HG03103 (cell line): ENCODE measurements around the gene BTRC.
A peak's percentile ranks its signal among the peaks of the same experiment; 100 is the strongest.
"Not testable (repeated sequence)": the region's sequence is repeated elsewhere in the genome, so short reads cannot be mapped to it uniquely, and the experiment has no call there.

Experiments
- ATAC-seq: cut with Tn5 transposase; IDR thresholded peaks from one replicate; pipeline ENCODE4 v1.9.1; 2021; ENCODE audit warnings: low read depth; ENCODE audit not compliant: unreplicated experiment

Gene BTRC

DNA sequence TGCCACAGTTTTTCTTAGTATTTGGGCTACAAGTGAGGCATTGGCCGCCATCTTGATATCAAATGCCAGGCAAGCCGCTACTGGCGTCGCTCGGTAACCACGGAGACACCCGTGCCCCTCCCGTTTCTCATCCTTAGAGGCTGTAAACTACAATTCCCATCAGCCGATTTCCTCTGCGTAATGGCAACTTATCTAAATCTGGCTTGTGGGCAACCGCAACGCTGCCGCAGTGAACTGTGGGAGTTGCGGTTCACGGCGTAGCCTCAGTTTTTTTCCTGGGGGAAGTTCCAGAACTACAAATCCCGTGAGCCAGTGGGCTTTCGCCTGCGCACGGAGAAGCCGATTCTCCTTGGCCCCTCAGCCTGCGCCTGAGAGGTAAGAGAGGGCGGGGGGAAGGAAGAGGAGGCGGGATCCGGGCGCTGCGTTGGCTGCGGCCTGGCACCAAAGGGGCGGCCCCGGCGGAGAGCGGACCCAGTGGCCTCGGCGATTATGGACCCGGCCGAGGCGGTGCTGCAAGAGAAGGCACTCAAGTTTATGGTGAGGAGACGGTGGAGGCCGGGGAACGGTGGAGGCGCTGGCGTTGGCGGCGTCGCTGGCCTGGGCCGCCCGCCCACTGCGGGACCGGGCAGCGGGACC is at the start of gene BTRC:
BTRC (plus strand) TSS at position 474 of the 636 bp plus-strand sequence; CDS start at position 490, 16 bp downstream.
- ATAC-seq = peak; percentile 89

DNA sequence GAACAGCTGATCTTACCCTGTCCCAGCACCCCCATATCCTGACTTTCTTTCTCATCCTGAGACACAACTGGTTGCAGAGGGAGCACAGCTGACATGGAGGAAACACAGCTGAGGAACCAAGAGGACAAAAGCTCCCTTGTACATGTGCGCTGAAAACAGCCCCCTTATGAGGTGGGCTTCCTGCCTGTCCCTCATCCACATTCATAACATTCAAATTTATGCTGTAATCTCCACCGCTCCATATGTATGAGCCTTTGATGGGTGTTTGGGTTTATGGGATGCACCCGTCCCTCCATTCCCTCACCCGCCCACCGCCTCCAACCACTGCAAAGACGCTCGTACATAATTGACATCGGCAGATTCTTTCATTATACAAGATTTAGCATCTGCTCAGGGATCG is 49.6 kb upstream of the BTRC start:
- no peak for ATAC-seq

DNA sequence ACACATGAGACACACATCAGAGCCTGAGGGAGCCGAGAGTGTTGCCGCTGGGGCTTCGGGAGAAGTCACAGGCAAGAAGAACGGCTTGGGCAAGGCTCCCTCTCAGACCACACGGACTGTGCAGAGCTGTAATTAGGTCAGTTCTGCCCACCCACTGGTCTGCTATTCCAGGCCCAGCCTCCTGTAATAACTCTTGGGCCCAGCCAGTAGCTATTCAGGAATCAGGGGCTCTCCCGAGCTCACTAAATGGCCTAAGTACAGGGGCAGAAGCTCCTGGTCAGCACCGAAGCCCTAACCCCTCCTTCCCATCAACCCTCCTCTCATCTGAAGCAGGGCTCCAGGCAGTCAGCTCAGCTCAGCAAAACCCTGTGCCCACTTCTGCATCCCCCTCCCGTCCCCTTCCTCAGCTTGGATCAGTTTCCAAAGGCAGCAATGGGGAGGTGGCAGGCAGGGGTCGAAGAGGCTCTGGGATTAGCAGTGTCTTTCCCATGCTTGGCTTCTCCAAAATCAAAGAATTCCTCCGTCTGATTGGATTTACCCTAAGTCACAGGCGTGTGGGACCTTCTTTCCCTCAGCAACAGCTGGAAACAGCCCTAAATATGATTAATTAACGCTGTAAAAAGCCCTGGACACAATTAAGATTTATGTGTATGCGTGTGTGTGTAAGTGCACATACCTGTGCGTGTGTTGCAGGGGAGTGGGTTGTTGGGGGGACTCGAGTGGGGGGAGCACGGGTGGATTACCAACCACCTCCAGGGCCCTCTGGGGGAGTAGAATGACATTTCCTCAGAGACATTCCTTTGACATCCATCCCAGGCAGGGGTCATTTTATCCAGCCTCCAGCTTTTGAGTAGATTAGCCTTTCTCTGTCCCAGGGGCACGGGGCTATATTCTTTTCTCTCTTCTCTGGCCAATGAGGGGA is 48.4 kb upstream of the BTRC start:
- no peak for ATAC-seq

DNA sequence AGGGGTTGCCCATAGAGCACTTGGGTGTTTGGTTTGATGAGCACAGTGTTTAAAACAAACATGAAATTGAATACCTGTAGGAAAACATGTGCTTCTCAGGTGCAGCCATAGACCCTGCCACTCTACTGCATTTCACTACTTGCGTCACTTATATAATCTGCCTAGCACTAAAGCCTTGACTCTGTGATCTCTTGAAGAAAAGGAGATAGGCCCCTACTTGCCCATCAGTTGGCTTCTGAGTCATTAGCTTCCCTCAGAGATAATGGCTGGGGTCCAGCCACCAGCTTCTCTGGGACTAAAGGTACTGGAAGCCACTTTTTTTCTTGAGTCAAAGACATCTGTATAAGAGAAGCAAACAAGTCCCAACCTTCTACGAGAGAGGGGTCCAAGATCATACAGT is 45.9 kb upstream of the BTRC start:
- no peak for ATAC-seq

DNA sequence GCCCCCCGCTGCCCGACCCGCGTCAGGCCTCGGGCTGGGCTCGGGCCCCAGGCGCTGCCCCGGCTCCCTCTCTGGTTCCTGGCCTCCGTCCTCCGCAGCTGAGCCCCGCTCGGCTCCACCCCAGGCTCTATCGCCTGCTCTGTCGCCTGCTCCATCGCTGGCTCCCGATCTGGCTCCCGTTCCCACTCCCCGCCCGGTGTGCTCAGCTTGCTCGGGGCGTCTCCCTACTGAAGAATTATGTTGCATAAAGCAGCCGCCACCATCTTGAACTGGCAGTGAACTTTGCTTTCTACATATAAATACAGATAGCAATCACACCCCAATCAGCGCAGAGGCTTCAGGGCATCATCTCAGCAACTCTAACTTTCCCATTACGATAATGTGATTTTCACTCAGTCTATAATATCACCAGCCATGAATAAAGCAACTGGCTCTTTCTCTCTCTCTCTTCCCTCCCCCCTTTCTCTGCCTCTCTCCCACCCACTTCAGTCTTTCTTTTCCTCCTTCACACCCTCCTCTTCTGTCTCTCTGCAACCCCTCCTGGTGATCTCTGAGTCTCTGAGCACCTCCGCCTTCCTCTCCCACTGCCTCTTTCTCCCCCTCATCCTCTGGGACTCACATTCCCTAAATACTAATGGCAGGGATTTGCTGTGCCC is 43.3 kb upstream of the BTRC start:
- ATAC-seq = no peak

DNA sequence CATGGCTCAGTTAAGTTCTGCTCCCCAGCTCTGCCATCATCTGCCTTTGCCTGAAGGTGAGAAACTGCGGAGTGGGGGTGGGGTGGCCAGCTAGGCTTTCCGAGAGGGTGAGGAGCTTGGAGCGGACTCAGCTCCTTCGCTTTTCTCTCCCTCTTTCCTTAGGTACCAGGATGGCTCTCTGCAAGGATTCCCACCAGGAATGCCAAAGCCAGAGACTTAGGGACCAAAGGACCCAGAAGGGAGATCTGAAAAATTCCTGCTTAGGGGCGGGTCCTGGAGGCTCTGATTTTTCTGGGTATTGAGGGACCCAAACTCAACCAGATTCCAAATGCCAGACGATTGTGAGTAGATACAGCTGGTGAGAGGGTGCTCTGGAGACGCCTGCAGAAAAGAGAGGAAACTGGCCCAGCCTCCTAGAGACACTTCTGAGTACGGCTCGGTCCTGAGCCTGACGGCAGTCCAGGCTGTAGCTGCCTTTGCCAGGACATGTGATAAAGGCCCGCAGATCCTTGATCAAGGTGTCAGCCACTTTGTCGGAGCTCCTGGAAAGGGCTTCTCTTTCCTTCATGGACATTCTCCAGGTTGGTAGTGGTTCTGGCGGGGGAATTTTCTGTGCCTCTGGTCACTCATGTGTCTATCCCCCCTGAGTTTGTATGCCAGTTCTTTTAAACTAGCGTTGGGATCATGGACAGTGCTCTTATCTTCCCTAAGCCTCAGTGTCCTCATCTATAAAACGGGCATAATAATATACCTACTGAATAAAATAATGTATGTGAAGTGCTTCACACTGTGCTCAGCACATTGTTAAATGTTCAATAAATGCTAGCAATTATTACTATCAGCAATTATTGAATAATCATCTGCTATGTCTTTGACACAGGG is 42.5 kb upstream of the BTRC start:
- no peak for ATAC-seq

DNA sequence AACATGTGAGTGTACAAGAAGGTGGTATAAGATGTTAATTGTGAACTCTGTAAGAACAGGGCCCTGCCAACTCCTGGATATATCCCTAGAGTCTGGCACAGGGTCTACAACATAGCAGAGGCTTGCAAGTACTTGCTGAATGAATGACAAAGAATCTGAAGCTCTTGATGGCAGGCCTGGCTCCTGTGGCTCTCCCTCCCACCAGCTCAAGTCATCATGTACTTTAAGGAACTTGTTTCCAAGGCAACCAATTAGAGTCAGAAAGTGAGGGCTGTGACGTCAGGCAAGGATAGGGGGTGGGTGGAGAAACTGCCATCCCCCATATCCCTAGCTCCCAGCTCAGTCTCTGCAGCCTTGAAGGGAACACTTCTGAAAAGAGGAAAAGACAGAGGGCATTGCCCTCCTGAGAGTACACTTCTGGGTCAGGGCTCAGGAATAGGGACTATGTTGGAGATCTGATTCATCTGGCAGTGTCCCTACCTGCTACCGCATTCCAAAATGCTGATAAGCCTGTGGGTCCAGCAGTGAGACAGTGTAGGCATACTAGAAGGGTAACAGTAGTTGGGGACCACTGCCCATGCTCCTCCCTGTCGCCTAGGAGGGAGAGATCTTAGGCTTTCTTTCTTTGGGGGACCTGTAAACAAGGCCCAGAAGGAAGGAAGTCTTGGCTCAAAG is 34.6 kb upstream of the BTRC start:
- ATAC-seq = no peak

DNA sequence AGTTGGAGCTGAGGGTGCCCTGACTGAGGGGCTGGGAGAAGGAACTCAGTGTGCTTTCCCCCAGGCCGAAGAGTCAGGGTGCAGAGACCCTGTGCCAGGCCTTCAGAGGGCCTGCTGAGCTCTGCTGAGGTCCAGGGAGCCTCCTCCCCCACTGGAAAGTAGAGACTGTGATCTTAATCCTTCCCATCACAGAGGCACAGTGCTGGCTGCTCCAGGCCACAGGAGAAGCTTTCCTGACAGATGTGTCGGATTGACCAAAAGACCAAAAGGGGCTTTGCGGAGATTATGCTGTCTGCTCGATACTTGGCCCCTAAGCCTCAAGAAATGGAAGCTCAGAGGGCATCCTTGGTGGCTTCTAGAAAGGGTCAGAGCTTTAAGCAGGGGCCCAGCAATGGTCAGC is 32.9 kb upstream of the BTRC start:
- no peak for ATAC-seq

DNA sequence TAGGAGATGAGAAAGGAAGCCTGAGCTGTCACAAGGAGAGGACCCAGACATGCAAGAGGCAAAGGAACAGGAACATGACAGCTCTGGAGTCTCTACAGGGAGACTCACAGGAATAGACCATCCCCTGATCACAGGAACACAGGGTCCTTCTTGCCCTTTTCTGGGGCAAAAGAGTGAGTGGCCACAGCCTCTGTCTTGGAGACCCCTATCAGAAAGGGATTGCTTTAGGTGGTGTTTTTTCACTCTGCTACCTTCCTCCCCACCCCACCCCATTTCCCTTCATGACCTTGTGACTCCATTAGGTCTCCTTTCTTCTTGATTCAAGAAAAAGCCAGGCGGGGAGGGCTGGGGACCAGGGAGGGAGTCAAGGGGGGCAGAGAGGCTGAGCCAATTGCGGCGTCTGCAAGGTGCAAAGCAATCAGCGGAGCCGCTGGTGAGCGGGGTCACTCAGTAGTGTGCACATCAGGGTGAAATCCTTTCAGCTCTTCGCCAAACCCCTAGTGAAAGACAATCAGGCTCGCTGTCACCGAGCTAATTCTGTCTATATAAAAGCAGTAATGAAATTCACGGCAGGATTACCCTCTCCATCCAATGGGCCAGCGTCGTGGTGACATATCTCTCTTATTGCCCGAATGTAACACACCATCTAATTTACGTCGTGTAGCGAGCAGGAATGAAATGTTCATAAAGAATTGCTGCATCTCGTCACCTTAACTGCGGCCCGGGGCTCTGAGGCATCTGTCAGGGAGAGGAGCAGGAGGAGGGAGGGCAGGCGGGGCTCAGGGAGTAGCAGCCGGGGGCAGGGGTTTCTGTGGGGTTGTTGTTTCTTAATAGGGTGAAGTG is 31.5 kb upstream of the BTRC start:
- ATAC-seq = no peak

DNA sequence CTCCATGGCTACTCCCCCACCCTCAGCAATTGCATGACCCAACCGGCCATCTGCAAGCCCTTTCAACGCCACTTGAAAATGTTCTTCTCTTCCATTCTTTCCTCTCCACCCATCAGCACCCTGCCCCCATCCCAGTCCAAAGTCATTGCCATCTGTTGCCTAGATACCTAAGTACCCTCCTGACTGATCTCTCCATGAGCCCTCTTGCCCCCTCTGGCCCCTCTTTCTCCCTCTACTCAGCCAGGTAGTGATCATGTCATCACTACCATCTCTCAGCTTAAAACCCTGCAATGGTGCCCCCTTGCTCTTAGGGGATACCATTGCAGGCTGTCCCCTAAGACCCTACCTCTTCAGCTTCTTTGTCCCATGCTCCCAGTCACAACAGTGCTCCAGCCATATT is 30.5 kb upstream of the BTRC start:
- no peak for ATAC-seq

DNA sequence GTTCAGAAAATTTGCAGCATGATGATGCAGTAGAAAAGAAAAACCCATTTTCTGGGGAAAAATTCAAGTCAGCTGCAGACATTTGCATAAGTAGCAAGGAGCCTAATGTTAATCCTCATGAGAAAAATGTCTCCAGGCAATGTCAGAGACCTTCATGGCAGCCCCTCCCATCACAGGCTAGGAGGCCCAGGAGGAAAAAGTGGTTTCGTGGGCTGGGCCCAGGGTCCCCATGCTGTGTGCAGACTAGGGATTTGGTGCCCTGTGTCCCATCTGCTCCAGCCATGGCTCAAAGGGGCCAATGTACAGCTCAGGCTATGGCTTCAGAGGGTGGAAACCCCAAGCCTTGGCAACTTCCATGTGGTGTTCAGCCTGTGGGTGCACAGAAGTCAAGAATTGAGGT is 26.5 kb upstream of the BTRC start:
- not testable (repeated sequence) for ATAC-seq

DNA sequence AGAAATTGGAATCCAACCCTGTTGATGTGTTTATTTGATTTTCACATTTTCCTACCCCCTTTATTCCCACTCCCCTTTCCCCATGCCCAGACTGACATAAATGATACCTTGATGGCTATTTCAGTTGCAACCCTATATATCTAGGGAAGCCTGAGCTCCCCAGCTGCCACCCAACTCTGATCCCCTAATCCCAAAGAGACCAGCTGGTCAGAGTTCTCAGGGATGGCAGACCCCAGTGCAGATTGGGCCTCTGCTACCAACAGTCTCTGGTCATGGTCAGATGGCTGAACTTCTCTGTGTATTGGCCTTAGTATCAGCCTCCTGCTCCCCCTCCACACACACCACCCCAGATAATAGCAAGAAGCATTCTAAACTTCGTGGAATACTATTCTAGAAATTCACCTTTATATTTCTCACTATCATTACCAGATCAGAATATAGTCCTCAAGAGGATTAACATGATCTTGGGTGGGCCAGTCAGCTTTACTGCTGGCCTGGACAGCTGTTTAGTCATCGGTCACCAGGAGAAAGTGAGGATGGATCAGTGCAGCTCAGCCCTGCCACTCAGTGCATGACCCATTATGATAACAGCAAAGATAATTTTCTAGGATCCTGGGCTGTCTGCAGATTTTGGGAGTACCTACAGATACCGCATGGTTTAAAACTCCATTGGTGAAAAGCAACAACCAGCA is 24.5 kb upstream of the BTRC start:
- ATAC-seq = no peak

DNA sequence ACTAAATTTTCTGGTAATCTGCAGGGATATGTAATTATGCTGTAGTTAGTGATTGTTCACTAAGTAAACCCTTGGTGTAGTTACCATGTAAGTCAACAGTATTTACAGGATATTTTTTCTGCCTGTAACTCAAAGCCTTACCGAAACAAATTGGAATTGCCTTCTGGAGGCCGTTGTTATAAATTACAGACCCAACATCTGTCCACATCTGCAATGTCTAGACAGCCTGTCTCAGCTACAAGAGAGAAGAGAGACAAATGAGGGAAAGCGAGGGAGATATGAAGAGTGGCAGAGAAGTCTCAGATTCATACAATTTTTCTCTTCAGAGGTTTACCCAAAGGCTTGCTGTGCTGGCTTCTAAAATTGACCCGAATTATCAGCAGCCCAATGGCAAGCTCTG is 23.7 kb upstream of the BTRC start:
- ATAC-seq = no peak

DNA sequence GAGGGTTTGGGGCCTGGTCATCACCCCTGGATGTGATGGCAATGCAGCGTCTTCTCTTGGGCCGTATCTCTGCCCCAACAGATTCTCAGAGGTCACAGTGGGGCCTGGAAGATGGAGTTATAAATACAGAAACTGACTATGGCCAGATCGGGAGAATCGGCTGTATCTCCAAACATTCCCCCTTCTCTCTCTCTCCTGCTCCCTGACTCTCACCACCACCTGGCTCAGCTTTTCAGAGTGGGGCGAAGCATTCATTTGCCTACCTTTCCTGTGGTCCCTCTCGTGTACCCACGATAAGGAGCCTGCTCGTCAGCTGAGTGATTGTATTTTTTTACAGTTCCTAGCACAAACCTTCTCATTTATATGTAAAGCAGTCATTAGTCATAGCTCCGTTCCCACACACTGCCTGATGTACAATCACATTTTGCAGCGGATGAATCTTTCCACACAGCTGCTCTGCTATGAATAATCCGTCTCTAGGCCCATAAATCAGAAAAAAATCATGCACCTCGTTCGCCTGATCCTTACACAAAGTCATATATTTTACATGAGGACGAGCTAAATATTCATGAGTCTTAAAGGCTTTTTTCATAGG is 23.2 kb upstream of the BTRC start:
- no peak for ATAC-seq

DNA sequence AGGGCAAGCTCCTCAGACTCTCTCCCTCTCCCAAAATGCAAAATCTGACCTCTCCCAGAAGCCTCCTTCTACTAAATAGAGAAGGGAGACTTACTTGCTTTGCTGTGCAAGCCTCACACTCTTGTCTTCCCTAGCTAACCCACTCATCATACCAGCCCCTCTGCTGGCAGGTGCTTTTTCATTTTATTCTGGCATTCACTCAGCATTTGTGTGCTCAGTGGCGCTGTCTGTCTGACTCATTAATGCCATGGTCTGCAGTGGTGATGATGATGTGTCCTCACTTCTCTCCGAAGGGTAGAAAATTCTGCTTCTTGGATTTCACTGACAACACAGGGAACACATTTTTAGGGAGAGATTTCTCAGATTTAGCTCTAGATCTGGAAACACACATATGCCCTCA is 22.0 kb upstream of the BTRC start:
- ATAC-seq = no peak

DNA sequence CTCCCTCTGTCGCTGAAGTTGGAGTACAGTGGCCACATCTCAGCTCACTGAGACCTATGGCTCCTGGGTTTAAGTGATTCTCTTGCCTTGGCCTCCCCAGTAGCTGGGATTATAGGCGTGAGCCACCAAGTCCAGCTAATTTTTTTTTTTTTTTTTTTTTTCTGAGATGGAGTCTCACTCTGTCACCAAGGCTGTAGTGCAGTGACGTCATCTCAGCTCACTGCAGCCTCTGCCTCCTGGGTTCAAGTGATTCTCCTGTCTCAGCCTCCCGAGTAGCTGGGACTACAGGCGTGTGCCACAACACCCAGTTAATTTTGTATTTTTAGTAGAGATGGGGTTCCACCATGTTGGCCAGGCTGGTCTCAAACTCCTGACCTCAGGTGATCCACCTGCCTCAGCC is 19.7 kb upstream of the BTRC start:
- ATAC-seq = not testable (repeated sequence)

DNA sequence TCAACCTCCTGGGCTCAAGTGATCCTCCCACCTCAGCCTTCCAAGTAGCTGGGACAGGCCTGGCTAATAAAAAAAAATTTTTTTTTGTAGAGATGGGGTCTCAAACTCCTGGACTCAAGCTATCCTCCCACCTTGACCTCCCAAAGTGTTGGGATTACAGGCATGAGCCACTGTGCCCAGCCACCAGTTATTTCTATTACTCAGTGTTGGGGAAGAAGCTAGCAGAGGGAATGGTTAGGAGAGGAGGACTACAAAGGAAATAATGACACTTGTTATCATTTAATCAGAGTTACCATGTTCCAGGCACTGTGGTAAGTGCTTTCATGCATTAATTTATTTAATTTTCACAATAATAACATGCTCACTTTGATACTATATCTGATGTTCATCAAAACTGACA is 17.6 kb upstream of the BTRC start:
- ATAC-seq = no peak

DNA sequence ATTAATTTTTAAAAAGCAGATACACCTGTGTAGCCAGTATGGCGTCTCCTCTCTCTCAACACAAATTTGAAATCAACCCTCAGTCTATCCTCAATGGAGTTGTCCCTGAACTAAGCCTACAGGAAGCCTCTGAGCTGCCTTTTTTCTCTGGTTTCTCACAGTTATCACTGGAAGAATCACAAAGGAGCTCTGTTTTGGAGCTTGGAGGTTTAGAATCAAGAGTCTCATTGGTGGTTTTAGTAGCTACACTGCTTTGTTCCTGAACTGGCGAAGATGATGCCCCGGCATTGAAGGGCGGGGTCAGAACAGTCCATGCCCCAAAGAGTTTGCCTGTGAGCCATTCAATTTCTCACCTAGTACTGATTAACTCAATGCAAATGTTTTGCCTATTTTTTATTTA is 16.1 kb upstream of the BTRC start:
- ATAC-seq = no peak
